Heart right ventricle (tissue), 16 donors: Measurements from ENCODE around the gene NRXN3. TPM values are rescaled to one million over a fixed set of nuclear protein-coding genes. Genes with fewer than 3 reads are reported as not detected.

Experiments used
- ATAC-seq, 8 donors: fragments of 200-7000 bp; cut with Tn5 transposase; one replicate each; pipeline ENCODE4 v1.9.1; 2020; ENCODE audit warnings: mild to moderate bottlenecking in 8 of 8, moderate library complexity in 8 of 8, moderate number of reproducible peaks in 1 of 8
- DNase-seq, 2 donors: peaks; one replicate each; pipeline ENCODE4 v3.0.0-alpha.2; 2020
- H3K27ac ChIP-seq, 10 donors: fragments of 200-600 bp; sonication (generic) in 2 of 10; one replicate each; pipeline versions ENCODE4 v1.5.0 to v1.8.0; 2020 to 2022; ENCODE audit warnings: mild to moderate bottlenecking in 3 of 10
- H3K27me3 ChIP-seq, 7 donors: fragments of 200-600 bp; one replicate each; pipeline ENCODE4 v1.8.0; 2021 to 2022; ENCODE audit warnings: mild to moderate bottlenecking in 2 of 7
- H3K36me3 ChIP-seq, 9 donors: fragments of 200-600 bp; sonication (generic) in 1 of 9; one replicate each; pipeline versions ENCODE4 v1.5.0 to v1.8.0; 2020 to 2022; ENCODE audit warnings: mild to moderate bottlenecking in 2 of 9
- H3K4me1 ChIP-seq, 9 donors: fragments of 200-600 bp; sonication (generic) in 1 of 9; one replicate each; pipeline versions ENCODE4 v1.5.0 to v1.8.0; 2020 to 2022; ENCODE audit warnings: mild to moderate bottlenecking in 4 of 9
- H3K4me3 ChIP-seq, 10 donors: fragments of 200-600 bp; sonication (generic) in 2 of 10; one replicate each; pipeline versions ENCODE4 v1.5.0 to v1.8.0; 2020 to 2022; ENCODE audit warnings: mild to moderate bottlenecking in 7 of 10, moderate library complexity in 2 of 10
- H3K9me3 ChIP-seq, 11 donors: fragments of 200-600 bp in 10 of 11; sonication (generic) in 2 of 11; one replicate each; pipeline versions ENCODE4 v1.5.0 to v1.8.0; 2013 to 2022; ENCODE audit warnings: mild to moderate bottlenecking in 2 of 11, control low read depth in 1 of 11, moderate library complexity in 1 of 11
- CTCF ChIP-seq, 9 donors: fragments of 200-600 bp; sonication (generic) in 2 of 9; IDR thresholded peaks; one replicate each; pipeline versions ENCODE4 v1.5.0 to v1.8.0; 2021 to 2022; ENCODE audit warnings: antibody characterized with exemption in 9 of 9, mild to moderate bottlenecking in 5 of 9, moderate library complexity in 1 of 9
- WGBS, 2 donors: extraction: QIAGEN DNeasy Blood & Tissue Kit; methylation state at CpG; one replicate each; pipeline ENCODE4 v1.1.7; 2013; ENCODE audit warnings: inconsistent platforms in 1 of 2; 5-methylcytosine and 5-hydroxymethylcytosine counted together
- intact Hi-C, 10 donors: fragments of 100-400 bp; cut with DNase I; formaldehyde crosslinking; loops; one replicate each; pipeline versions ENCODE4 v1.11.1 to v1.14.2; 2022
- polyA plus RNA-seq, 2 donors: library from polyadenylated mRNA; stranded (reverse); fragments of 200-250 nt; gene quantifications; one replicate each; pipeline ENCODE4 v1.2.3, GENCODE V29; 2013
- total RNA-seq, 10 donors: library from RNA; stranded (reverse); fragmentation: NEBNext Ultra II Directional in 3 of 10; extraction: Animal tissue kit (Norgen Biotek cat#: 25700) in 3 of 10; gene quantifications; one replicate each; pipeline versions ENCODE4 v1.2.1 to v1.2.4, GENCODE V29; 2021 to 2023
- donor health status: Arrhythmogenic right ventricular cardiomyopathy.
- donor health status: ischemic (EF 13 %, LVEDD 7.1; RV severe dilation, severe dysfunction).
- donor health status: healthy with polysubstance abuse.
- donor health status: DM: no; HTN: yes; CAD: no.
- donor health status: DM: no; HTN: no; CAD: no.
- donor health status: ischemic (EF 25% LVEDD 6.9; RV normal size, moderate dysfunction).
- donor health status: ischemic (EF 25% LVEDD 5.7; RV mildly dilated, moderate dysfunction).
- donor health status: healthy.
- donor health status: DM: yes; HTN: yes; CAD: no.
- donor health status: Ischemic cardiomyopathy.
- donor health status: ischemic (EF 35%, LVEDD 5.7; RV mildly dilated, moderate dysfunction).
- donor health status: nonischemic (EF 11% LVEDD 7.7; RV severe dilation, severe dysfunction).
- donor health status: DM: yes; HTN: yes; CAD: no.
- donor health status: PGD.
- donor health status: ischemic (EF 29% LVEDD 5.4; RV normal size, mild dysfunction).
- donor health status: nonischemic (EF 23%, LVEDD 6.1; RV moderate dilation, normal function).

Gene NRXN3
- total and polyA plus RNA-seq, 12 donors: 0.23 to 1.8 (median 0.87) TPM

- no peaks in the 10 kb centered on the region for H3K27me3 ChIP-seq
- ATAC-seq: no peak
- no peak overlapping the region for H3K27ac ChIP-seq
- no peaks in the 10 kb centered on the region for H3K36me3 ChIP-seq
- no peaks in the 10 kb centered on the region for H3K4me1 ChIP-seq
- no peak overlapping the region for H3K4me3 ChIP-seq
- intact Hi-C loops: loop anchor here in 2 of 10 donors (5.0 to 10.0 kb wide), 2 partner anchors 1875 to 1882 kb away; no protein-coding TSS in a partner anchor
- no peak for DNase-seq
- WGBS, 2 donors: 88% methylated on average over 9 of the region's 9 CpGs
- H3K9me3 ChIP-seq: no peaks in the 10 kb centered on the region
- TF ChIP-seq CTCF (IDR thresholded peaks at IDR 0.05): no peak
Observed at GRCh38 chr14:78972440-78972839, 802.3 kb downstream of the NRXN3 start.

GRCh38 chr14:78974691-78975090, 804.5 kb downstream of the NRXN3 start:
- WGBS, 2 donors: 70 to 79% methylated on average over 3 of the region's 3 CpGs
- intact Hi-C loops: loop anchor here in 2 of 10 donors (5.0 to 10.0 kb wide), 2 partner anchors 1873 to 1880 kb away; no protein-coding TSS in a partner anchor

GRCh38 chr14:78975734-78976133, 805.6 kb downstream of the NRXN3 start:
- no peak for ATAC-seq
- WGBS, 2 donors: 41 to 47% methylated on average over 3 of the region's 3 CpGs
- DNase-seq: no peak
- Histone ChIP-seq H3K36me3 (no peaks in the 10 kb centered on the region), H3K4me3 (no peak overlapping the region), H3K9me3 (no peaks in the 10 kb centered on the region), H3K27me3 (no peaks in the 10 kb centered on the region), H3K4me1 (no peaks in the 10 kb centered on the region), H3K27ac (no peak overlapping the region)
- intact Hi-C loops: loop anchor here in 1 of 10 donors (10.0 kb wide), 1 partner anchor 1879 kb away; no protein-coding TSS in a partner anchor
- TF ChIP-seq CTCF (IDR thresholded peaks at IDR 0.05): no peak

More at GRCh38 chr14:78974691-78975090, 804.5 kb downstream of the NRXN3 start:
- no peak for TF ChIP-seq CTCF (IDR thresholded peaks at IDR 0.05)
- DNase-seq (no peak), ATAC-seq (no peak)
- Histone ChIP-seq H3K27me3 (no peaks in the 10 kb centered on the region), H3K4me3 (no peak overlapping the region), H3K36me3 (no peaks in the 10 kb centered on the region), H3K4me1 (no peaks in the 10 kb centered on the region), H3K9me3 (no peaks in the 10 kb centered on the region), H3K27ac (no peak overlapping the region)

GRCh38 chr14:78978896-78979295, 808.7 kb downstream of the NRXN3 start:
- Histone ChIP-seq H3K27me3 (no peaks in the 10 kb centered on the region), H3K9me3 (no peaks in the 10 kb centered on the region), H3K27ac (no peak overlapping the region), H3K4me1 (no peaks in the 10 kb centered on the region), H3K36me3 (no peaks in the 10 kb centered on the region), H3K4me3 (no peak overlapping the region)
- ATAC-seq: no peak
- TF ChIP-seq CTCF (IDR thresholded peaks at IDR 0.05): no peak
- intact Hi-C loops: loop anchor here in 1 of 10 donors (10.0 kb wide), 1 partner anchor 1876 kb away; no protein-coding TSS in a partner anchor
- DNase-seq: no peak
- whole genome bisulfite sequencing, 2 donors: 69 to 74% methylated on average over 2 of the region's 2 CpGs
